Panc1 (cell line): ENCODE results near the gene ATAD2B.

Source experiments
- CTCF ChIP-seq: fragments of 450-650 bp; IDR thresholded peaks from 2 replicates; pipeline ENCODE4 v1.5.1; 2017; ENCODE audit warnings: mild to moderate bottlenecking
- POLR2AphosphoS5 ChIP-seq: IDR thresholded peaks from 2 replicates; pipeline ENCODE4 v1.6.1; 2012; ENCODE audit warnings: mild to moderate bottlenecking, low read depth, low read length, moderate library complexity
- TCF7L2 ChIP-seq: IDR thresholded peaks from 2 replicates; pipeline ENCODE4 v1.6.1; 2011; ENCODE audit warnings: mild to moderate bottlenecking, low read depth, low read length, inconsistent platforms
- TF ChIP-seq, protein P1 (sequence below), 2 experiments: IDR thresholded peaks; 2 replicates each; pipeline ENCODE4 v1.6.1; 2011 to 2012; ENCODE audit warnings: low read depth in 2 of 2, control low read depth in 1 of 2, low read length in 1 of 2, mild to moderate bottlenecking in 1 of 2, moderate library complexity in 1 of 2; ENCODE audit not compliant: insufficient read depth in 1 of 2

- TF ChIP-seq CTCF (no peak), POLR2AphosphoS5 (no peak), TCF7L2 (no peak)
- TF ChIP-seq, protein P1, sequence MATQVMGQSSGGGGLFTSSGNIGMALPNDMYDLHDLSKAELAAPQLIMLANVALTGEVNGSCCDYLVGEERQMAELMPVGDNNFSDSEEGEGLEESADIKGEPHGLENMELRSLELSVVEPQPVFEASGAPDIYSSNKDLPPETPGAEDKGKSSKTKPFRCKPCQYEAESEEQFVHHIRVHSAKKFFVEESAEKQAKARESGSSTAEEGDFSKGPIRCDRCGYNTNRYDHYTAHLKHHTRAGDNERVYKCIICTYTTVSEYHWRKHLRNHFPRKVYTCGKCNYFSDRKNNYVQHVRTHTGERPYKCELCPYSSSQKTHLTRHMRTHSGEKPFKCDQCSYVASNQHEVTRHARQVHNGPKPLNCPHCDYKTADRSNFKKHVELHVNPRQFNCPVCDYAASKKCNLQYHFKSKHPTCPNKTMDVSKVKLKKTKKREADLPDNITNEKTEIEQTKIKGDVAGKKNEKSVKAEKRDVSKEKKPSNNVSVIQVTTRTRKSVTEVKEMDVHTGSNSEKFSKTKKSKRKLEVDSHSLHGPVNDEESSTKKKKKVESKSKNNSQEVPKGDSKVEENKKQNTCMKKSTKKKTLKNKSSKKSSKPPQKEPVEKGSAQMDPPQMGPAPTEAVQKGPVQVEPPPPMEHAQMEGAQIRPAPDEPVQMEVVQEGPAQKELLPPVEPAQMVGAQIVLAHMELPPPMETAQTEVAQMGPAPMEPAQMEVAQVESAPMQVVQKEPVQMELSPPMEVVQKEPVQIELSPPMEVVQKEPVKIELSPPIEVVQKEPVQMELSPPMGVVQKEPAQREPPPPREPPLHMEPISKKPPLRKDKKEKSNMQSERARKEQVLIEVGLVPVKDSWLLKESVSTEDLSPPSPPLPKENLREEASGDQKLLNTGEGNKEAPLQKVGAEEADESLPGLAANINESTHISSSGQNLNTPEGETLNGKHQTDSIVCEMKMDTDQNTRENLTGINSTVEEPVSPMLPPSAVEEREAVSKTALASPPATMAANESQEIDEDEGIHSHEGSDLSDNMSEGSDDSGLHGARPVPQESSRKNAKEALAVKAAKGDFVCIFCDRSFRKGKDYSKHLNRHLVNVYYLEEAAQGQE (IDR thresholded peaks at IDR 0.05; ENCODE audit: insufficient read depth in 1 of 2, low read depth in 2 of 2, low read length in 1 of 2), result no peak
These were observed 172.0 kb downstream of the ATAD2B start for GRCh38 chr2:23754970-23755369.
